Activated CD4-positive, CD25-positive, alpha-beta regulatory T cell (primary cell): Measurements from ENCODE around the gene BRD3OS.
A peak's percentile ranks its signal among the peaks of the same experiment; 100 is the strongest.

Source experiments
- DNase-seq, 4 experiments: peaks; one replicate each; lab custom pipeline; 2025; lab: John Stamatoyannopoulos, UW

BRD3OS gene

GRCh38 chr9:134004881-134005280 is 20.4 kb upstream of the BRD3OS start:
- DNase-seq = no peak

GRCh38 chr9:134005381-134005780 is 19.9 kb upstream of the BRD3OS start:
- DNase-seq = no peak

- no peak for DNase-seq
These were observed 18.1 kb upstream of the BRD3OS start for GRCh38 chr9:134007150-134007549.

GRCh38 chr9:134007571-134007970 is 17.7 kb upstream of the BRD3OS start:
- DNase-seq = no peak

- no peak for DNase-seq
These were observed 14.7 kb upstream of the BRD3OS start for GRCh38 chr9:134010310-134011173.

- DNase-seq = no peak
These were observed 13.9 kb upstream of the BRD3OS start for GRCh38 chr9:134011401-134011800.

- no peak for DNase-seq
These were observed 10.3 kb upstream of the BRD3OS start for GRCh38 chr9:134014946-134015345.

GRCh38 chr9:134024214-134024792 is 978 bp upstream of the BRD3OS start:
- no peak for DNase-seq

GRCh38 chr9:134025606-134026541 is 593 bp downstream of the BRD3OS start:
- DNase-seq = peak in 3 of 4 experiments; percentile 20 to 25 (median 21)

- no peak for DNase-seq
These were observed 1.3 kb downstream of the BRD3OS start for GRCh38 chr9:134026581-134026980.

- DNase-seq = no peak
These were observed 1.7 kb downstream of the BRD3OS start for GRCh38 chr9:134026981-134027380.

- no peak for DNase-seq
These were observed 2.3 kb downstream of the BRD3OS start for GRCh38 chr9:134027561-134027960.

GRCh38 chr9:134028076-134028475 is 2.8 kb downstream of the BRD3OS start:
- DNase-seq = no peak

- no peak for DNase-seq
These were observed 3.4 kb downstream of the BRD3OS start for GRCh38 chr9:134028575-134029247.

GRCh38 chr9:134029248-134030226 is 4.3 kb downstream of the BRD3OS start:
- no peak for DNase-seq

GRCh38 chr9:134030821-134031470 is 5.7 kb downstream of the BRD3OS start:
- DNase-seq = no peak

GRCh38 chr9:134031783-134032182 is 6.5 kb downstream of the BRD3OS start:
- no peak for DNase-seq

GRCh38 chr9:134032456-134033222 is 7.4 kb downstream of the BRD3OS start:
- DNase-seq = no peak

GRCh38 chr9:134033516-134034214 is 8.4 kb downstream of the BRD3OS start:
- no peak for DNase-seq
